ENCODE results near the gene LRRC75A.
"Not testable (repeated sequence)": the region's sequence is repeated elsewhere in the genome, so short reads cannot be mapped to it uniquely, and the experiment has no call there.

LRRC75A gene

GRCh38 chr17:16472539-16472938 is 19.5 kb downstream of the LRRC75A start:
- DNase-seq (ENCODE audit: low read depth) = no peak

DNA sequence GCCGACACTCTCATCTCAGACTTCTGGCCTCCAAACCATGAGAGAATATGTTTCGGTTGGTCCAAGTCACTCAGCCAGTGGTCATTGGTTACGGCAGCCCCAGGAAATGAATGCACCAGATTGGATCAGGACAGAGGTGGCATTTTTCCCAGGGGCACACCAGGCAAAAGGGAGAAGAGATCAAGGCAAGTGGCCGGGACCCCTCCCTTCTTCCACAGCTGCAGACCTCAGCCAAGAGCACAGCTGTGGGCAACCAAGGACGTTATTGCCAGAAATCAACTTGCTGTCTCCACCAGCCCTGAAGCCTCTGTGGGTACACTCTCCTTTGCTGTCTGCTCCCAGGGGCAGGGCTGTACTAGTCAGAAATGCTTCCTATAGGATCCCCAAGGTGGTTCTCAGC is 20.7 kb downstream of the LRRC75A start:
- no peak for DNase-seq (ENCODE audit: low read depth)

- DNase-seq (ENCODE audit: low read depth) = no peak
These were observed 21.7 kb downstream of the LRRC75A start for GRCh38 chr17:16470265-16470664.

DNA sequence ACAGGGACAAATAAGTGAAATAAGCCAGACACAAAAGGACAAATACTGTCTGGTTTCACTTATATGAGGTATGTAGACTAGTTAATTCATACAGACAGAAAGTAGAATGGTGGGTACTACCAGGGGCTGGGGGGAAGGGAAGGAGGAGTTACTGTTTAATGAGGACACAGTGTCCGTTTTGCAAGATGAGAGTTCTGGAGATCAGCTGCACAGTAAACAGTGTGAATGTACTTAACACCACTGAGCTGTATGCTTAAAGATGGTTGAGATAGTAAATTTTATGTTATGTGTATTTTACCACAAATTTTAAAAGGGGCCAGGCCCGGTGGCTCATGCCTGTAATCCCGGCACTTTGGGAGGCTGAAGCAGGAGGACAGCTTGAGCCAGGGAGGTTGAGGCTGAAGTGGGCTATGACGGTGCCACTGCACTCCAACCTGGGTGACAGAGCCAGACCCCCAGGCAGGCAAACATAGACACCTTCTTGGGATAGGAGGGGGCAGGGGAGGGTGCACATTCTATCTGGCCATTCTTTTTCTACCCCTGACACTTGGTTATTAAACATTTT is 23.5 kb downstream of the LRRC75A start:
- no peak for DNase-seq (ENCODE audit: low read depth)

DNA sequence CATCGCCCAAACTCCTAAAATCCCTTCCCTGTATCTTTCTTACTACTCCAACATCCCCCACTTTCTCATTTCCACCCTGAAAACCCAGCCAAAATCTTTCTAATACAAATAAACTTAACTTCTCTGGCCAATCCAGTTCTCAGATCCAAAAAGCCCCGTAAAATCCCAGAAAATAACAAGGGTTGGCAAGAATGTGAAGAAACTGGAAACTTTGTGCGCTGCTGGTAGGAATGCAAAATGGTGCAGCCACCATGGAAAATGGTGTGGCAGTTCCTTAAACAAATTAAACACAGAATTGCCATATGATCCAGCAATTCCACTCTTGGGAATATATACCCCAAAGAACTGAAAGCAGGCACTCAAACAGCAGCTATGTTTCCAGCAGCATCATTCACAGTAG is 24.1 kb downstream of the LRRC75A start:
- no peak for DNase-seq (ENCODE audit: low read depth)

DNA sequence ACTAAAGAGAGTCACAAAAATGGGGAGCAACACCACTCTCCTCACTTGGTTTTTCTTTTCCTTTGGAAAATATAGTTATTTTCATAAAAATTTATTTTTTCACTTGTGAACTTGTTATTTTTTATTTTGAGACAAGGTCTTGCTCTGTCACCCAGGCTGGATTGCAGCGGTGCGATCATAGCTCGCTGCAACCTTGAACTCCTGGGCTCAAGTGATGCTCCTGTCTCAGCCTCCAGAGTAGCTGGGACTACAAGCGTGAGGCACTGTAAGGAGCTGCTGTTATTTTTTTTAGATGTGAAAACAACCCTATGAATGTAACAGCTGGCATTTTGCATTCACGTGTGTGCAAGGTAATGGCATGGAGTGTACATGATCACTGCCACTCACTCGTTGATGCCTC is 24.9 kb downstream of the LRRC75A start:
- no peak for DNase-seq (ENCODE audit: low read depth)

DNA sequence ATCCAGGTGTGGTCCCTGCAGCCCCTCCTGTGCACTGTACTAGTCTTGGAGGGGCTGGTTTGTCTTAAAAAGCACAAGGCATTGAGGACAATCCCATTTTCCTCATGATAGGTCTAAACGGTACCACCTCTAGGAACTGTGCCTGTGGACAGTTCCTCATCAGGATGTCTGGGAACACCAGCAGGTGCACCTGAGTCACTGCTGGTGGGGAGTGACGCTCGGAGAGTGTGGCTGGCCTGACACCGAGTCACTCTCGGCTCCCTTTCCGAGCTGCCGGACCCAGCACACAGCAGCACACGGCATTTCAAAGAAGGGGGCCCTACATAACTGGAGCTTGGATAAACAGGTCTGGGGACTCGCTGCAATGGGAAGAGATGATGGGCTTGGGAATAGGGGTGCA is 25.6 kb downstream of the LRRC75A start:
- DNase-seq (ENCODE audit: low read depth) = no peak

DNA sequence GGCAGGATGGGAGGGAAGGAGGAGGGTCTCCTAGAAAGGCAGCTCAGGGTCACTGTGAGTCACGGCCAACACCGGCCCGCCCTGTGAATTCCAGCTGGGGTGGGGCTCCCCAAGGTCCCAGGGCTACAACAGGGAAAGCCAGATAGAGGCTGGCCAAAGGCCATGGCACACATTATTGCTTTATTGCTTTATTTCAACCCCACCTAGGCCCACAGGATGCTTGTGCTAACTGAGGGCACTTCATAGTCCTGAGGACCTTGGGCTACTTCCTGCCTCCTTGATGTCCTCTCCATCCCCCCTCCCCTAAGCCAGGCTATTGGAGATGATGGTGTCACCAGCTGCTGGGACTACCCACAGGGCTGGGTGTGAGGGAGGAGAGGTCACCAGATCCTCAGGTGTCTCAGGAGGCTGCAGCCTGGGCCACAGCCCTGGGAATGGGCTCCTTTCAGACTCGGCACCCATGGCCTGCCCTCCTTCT is 26.1 kb downstream of the LRRC75A start:
- no peak for DNase-seq (ENCODE audit: low read depth)

GRCh38 chr17:16465052-16465312 is 27.0 kb downstream of the LRRC75A start:
- no peak for DNase-seq (ENCODE audit: low read depth)

DNA sequence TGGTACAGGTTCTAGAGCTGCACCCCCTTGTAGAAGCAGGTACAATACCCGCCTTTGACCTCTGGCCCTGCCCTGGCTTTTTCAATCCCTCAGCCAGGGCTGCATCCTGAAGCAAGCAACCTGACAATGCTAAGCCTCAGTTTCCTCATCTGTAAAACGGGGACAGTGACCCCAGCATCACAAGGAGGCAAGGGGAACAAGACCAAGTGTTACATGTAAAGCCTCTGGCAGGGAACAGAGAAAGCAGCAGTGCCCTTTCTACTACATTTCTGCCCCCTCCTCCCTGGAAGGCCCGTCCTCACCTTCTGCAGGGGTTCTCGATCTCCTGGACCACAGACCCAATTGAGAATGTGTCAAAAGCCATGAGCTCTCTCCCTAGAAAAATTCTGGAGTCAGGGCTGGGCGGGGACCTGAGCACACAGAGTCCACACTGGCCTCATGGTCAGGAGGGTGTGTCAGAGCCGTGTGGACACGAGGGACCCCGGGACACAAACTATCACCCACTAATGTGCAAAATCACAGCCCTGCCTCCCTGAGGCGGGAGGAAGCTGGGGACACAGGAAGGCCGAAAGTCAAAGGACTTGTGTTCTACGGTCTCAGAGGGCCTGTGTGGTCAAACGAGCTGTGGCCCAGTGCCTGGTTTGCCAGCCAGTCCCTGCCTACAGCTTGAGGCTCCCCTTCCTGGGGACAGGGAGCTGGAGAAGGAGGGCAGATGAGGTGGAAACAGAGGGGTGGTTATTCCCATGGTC is 27.5 kb downstream of the LRRC75A start:
- DNase-seq (ENCODE audit: low read depth) = no peak

DNA sequence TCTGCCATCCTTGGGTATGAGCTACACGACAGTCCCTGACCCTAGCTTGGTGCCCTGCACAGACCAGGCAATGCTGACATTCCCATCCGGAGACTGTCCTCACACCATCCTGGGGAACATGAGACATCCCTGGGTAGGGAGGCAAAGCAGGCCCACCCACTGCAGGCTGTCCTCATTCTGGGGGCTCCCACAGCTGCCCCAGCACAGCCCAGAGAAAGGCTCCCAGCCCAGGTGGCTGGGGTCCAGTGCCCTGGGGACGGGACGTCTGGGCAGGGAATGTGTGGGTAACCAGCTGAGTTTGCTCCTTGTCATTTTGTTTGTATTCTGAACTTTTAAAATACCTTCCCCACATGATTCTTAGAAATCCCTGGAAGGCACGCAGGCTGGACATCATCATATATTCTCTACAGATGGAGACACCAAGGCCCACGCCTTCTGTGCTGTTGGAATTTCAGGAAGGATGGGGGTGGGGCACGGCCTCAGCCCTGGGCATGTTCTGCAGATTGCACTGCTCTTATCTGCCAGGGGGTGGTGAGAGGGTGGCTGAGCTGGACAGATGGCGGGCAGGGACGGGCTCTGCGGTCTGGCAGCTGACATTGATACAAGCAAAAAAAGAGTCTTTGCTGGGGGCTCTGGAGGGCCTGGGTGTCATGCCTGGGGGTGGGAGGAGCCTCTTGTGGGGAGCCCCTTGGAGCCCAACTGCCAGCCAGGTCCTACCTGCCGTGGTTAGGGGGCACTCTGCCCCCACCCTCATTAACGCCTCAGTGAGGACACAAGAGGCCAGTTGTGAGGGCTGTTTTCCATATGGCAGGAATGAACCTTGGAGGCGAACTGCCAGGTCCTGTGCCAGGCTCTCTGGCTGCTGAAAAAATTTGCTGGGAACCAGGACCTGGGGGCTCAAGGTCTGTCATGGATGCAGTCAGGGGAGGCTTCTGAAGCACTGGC is 28.4 kb downstream of the LRRC75A start:
- DNase-seq (ENCODE audit: low read depth) = peak; percentile 77

DNA sequence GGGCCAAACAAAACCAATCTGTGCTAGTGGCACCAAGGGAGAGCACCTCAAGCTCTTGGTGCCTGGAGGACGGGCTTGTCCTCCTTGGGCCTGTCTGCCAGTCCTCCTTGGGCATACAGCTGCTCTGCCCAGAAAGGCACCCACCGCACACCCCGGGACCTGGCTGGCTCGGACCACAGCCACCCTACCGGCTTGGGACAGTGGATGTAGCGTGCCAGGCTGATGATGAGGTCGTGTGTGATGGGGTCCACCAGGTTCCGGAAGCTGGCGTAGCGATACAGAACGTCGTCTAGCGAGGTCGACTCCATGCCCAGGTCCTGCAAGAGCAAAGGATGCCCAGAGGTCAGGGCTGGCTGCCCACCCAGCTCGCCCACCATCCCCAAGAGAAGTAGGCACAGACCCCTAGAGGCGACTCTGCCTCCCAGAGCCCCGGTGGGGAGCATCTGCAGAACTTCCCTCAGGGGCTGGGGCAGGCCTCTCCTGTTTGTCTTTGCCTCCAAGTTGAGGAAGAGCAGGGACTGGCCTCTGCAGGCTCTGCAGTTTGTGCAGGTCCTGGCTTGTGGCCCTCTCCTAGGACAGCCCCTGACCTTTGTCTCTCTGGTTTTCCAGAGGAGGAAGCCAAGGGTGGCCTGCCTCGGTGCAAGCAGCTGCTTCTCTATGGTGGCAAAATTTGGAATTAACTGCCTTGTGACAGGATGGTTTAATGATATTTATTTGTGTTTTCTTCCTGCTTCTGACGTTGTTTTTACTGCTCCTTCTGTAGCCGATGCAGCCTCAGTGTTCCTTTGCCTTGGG is 29.7 kb downstream of the LRRC75A start:
- no peak for DNase-seq (ENCODE audit: low read depth)

DNA sequence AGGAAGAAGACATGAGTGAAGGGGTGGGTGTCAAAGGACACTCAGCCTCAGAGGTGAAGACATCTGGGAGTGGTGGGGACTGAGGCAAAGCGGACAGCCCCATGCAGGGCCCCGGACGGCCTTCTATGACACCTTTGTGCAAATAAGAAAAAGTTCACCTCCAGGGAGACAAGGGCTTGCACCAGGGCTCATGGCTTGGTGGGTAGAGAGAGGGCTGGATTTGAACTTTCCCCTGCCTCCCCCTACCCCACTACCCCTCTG is 30.5 kb downstream of the LRRC75A start:
- DNase-seq (ENCODE audit: low read depth) = no peak

GRCh38 chr17:16460796-16461605 is 31.0 kb downstream of the LRRC75A start:
- no peak for DNase-seq (ENCODE audit: low read depth)

- no peak for DNase-seq (ENCODE audit: low read depth)
These were observed 32.0 kb downstream of the LRRC75A start for GRCh38 chr17:16459855-16460550.

GRCh38 chr17:16459271-16459670 is 32.7 kb downstream of the LRRC75A start:
- no peak for DNase-seq (ENCODE audit: low read depth)

DNA sequence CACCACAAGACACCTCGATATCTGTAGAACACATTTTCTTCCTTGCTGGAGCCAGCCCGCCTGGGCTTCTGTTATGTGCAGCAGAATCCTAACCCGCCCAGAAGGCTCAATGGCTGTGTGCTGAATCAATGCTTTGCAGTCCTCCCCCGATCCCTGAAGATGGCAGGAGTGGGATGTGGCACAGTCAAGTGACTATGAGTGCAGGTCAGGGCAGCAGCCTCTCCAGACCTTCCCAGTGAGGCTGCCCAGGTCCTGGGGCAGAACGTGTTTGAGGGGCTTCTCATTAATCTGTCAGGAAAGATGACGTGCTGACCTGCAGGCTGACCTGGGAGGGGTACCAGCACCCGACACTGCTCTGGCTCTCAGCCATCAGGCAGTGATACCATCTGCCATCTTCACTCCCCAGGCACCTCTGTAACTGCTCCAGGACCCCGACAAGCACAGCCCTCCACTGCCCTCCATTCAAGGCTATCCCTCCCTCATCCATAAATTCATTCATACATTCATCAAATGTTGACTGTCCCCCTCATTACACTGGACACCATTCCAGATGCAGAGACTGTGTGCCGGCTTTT is 35.2 kb downstream of the LRRC75A start:
- no peak for DNase-seq (ENCODE audit: low read depth)

- DNase-seq (ENCODE audit: low read depth) = no peak
These were observed 35.8 kb downstream of the LRRC75A start for GRCh38 chr17:16455997-16456741.

DNA sequence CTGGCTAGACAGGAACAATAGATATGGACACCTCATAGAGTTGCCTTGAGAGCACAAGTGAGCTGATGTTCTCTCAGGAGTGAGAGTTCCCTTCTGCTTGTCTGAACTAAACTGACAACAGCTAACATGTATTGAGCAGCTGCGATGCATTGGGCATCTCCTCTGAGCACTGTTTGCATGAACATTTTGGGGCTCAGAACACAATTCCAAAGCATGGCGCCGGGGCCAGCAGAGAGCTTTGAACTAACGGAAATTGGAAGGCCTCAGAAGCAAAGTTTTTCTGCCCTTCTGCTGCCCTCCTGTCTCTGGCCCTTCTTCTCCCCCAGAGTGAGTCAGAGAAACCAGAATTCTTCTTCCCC is 38.5 kb downstream of the LRRC75A start:
- no peak for DNase-seq (ENCODE audit: low read depth)

- not testable (repeated sequence) for DNase-seq (ENCODE audit: low read depth)
These were observed 39.7 kb downstream of the LRRC75A start for GRCh38 chr17:16452268-16452667.
